OCI-LY1 (cell line): Measurements from ENCODE around the gene LAMB3.

Experiments
- H2AFZ ChIP-seq: fragments of 200-600 bp; sonication (generic), shearing (Covaris generic); 2 replicates; pipeline ENCODE4 v1.6.0; 2014; ENCODE audit warnings: antibody characterized with exemption, mild to moderate bottlenecking, low read length
- H3F3A ChIP-seq: fragments of 200-600 bp; sonication (generic), shearing (Covaris generic); 2 replicates; pipeline ENCODE4 v1.6.0; 2014; ENCODE audit warnings: mild to moderate bottlenecking, antibody characterized with exemption, low read length, moderate library complexity; ENCODE audit not compliant: insufficient read depth
- H3K27ac ChIP-seq: fragments of 200-600 bp; sonication (generic); 2 replicates; pipeline ENCODE4 v1.5.1; 2014; ENCODE audit warnings: low read length, mixed run types, mild to moderate bottlenecking, low read depth; ENCODE audit not compliant: poor library complexity, severe bottlenecking
- H3K27me3 ChIP-seq: fragments of 200-600 bp; sonication (generic); 2 replicates; pipeline ENCODE4 v1.6.0; 2014; ENCODE audit warnings: antibody characterized with exemption, mild to moderate bottlenecking, low read length, moderate library complexity; ENCODE audit not compliant: insufficient read depth
- H3K36me3 ChIP-seq: fragments of 200-600 bp; sonication (generic); 2 replicates; pipeline ENCODE4 v1.6.1; 2014; ENCODE audit warnings: mild to moderate bottlenecking, antibody characterized with exemption, low read length, moderate library complexity, mixed read lengths; ENCODE audit not compliant: insufficient read depth
- H3K4me1 ChIP-seq: fragments of 200-600 bp; sonication (generic); 2 replicates; pipeline ENCODE4 v1.5.1; 2014; ENCODE audit warnings: mild to moderate bottlenecking, low read length, moderate library complexity; ENCODE audit not compliant: insufficient read depth, severe bottlenecking
- H3K4me2 ChIP-seq: fragments of 200-600 bp; sonication (generic), shearing (Covaris generic); 2 replicates; pipeline ENCODE4 v1.6.1; 2014; ENCODE audit warnings: low read length
- H3K4me3 ChIP-seq: fragments of 200-600 bp; sonication (generic); 2 replicates; pipeline ENCODE4 v1.5.1; 2014; ENCODE audit warnings: low read length, low read depth, mild to moderate bottlenecking, mixed read lengths; ENCODE audit not compliant: poor library complexity, severe bottlenecking
- H3K79me2 ChIP-seq: fragments of 200-600 bp; shearing (Covaris generic); 2 replicates; pipeline ENCODE4 v1.6.1; 2016; ENCODE audit warnings: mixed run types, low read length, mixed read lengths; ENCODE audit not compliant: insufficient read depth
- H3K9ac ChIP-seq: fragments of 200-600 bp; sonication (generic), shearing (Covaris generic); 2 replicates; pipeline ENCODE4 v1.6.1; 2014; ENCODE audit warnings: mild to moderate bottlenecking, low read length, mixed read lengths
- H3K9me2 ChIP-seq: fragments of 200-600 bp; sonication (generic), shearing (Covaris generic); 2 replicates; pipeline ENCODE4 v1.6.1; 2014; ENCODE audit warnings: low read depth, mild to moderate bottlenecking, low read length, mixed read lengths
- H3K9me3 ChIP-seq: fragments of 200-600 bp; shearing (Covaris generic); 2 replicates; pipeline ENCODE4 v1.6.1; 2014; ENCODE audit warnings: low read length, mixed read lengths
- H4K20me1 ChIP-seq: fragments of 200-600 bp; sonication (generic), shearing (Covaris generic); 2 replicates; pipeline ENCODE4 v1.6.0; 2016; ENCODE audit warnings: mild to moderate bottlenecking, low read length; ENCODE audit not compliant: insufficient read depth
- EZH2 ChIP-seq: fragments of 200-600 bp; sonication (generic), shearing (Covaris generic); IDR thresholded peaks from 2 replicates; pipeline ENCODE4 v1.8.0; 2017; ENCODE audit warnings: borderline replicate concordance, mixed run types, mild to moderate bottlenecking, antibody characterized with exemption, low read length, moderate library complexity, mixed read lengths
- TF ChIP-seq, protein P1 (sequence below): fragments of 200-600 bp; sonication (generic), shearing (Covaris generic); IDR thresholded peaks from 2 replicates; pipeline ENCODE4 v1.5.1; 2017; ENCODE audit warnings: mild to moderate bottlenecking, antibody characterized with exemption, low read length, moderate library complexity, mixed read lengths

The LAMB3 gene

DNA sequence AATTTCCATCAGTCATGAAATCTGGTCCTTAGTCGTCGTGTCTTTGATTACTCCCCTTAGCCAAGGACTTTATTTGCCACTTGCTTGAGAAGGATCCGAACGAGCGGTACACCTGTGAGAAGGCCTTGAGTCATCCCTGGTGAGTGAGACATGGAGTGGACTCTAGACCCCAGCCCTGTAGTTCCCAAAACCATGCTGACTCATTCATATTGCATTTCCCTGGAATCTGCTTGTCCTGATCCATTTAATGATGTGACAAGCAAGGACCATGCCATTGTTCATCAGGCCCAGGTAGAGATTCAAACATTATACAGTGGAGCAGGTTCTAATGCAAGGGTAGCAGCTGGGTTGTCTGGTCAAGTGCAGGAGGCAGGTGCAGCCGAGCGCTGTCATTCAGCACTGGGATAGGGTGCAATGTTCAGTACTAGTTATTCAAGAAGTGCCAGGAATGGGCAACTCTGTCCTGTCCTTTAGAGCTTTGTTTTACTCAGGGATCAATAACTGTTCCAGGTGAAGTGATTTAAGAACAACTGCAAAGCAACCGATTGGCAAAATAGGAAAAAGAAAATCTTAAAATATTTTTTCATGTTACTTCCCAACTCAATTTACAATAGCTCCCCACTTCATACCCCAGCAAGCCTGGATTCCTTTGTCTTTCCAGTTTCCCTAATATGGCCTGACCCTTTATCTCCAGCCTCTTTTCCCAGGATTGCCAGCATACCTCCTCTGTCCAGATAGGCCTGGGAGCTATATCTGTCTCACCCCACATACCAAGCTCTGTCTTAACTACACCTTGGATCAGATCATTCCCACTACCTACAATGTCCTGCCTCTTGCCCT is 42.2 kb downstream of the LAMB3 start:
- no peak overlapping the region for H3K9ac ChIP-seq
- H3K27me3 ChIP-seq = no peaks in the 10 kb centered on the region
- H3K4me3 ChIP-seq = no peak overlapping the region
- H3K36me3 ChIP-seq = no peaks in the 10 kb centered on the region
- H3K27ac ChIP-seq = no peak overlapping the region
- no peaks in the 10 kb centered on the region for H3K79me2 ChIP-seq
- no peaks in the 10 kb centered on the region for H4K20me1 ChIP-seq
- no peak overlapping the region for H3K4me2 ChIP-seq
- no peak overlapping the region for H2AFZ ChIP-seq
- H3K9me3 ChIP-seq = no peaks in the 10 kb centered on the region
- no peaks in the 10 kb centered on the region for H3F3A ChIP-seq
- TF ChIP-seq, protein P1, sequence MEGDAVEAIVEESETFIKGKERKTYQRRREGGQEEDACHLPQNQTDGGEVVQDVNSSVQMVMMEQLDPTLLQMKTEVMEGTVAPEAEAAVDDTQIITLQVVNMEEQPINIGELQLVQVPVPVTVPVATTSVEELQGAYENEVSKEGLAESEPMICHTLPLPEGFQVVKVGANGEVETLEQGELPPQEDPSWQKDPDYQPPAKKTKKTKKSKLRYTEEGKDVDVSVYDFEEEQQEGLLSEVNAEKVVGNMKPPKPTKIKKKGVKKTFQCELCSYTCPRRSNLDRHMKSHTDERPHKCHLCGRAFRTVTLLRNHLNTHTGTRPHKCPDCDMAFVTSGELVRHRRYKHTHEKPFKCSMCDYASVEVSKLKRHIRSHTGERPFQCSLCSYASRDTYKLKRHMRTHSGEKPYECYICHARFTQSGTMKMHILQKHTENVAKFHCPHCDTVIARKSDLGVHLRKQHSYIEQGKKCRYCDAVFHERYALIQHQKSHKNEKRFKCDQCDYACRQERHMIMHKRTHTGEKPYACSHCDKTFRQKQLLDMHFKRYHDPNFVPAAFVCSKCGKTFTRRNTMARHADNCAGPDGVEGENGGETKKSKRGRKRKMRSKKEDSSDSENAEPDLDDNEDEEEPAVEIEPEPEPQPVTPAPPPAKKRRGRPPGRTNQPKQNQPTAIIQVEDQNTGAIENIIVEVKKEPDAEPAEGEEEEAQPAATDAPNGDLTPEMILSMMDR = no peak
- no peak for TF ChIP-seq EZH2
- H3K9me2 ChIP-seq = no peaks in the 10 kb centered on the region
- H3K4me1 ChIP-seq = no peaks in the 10 kb centered on the region

DNA sequence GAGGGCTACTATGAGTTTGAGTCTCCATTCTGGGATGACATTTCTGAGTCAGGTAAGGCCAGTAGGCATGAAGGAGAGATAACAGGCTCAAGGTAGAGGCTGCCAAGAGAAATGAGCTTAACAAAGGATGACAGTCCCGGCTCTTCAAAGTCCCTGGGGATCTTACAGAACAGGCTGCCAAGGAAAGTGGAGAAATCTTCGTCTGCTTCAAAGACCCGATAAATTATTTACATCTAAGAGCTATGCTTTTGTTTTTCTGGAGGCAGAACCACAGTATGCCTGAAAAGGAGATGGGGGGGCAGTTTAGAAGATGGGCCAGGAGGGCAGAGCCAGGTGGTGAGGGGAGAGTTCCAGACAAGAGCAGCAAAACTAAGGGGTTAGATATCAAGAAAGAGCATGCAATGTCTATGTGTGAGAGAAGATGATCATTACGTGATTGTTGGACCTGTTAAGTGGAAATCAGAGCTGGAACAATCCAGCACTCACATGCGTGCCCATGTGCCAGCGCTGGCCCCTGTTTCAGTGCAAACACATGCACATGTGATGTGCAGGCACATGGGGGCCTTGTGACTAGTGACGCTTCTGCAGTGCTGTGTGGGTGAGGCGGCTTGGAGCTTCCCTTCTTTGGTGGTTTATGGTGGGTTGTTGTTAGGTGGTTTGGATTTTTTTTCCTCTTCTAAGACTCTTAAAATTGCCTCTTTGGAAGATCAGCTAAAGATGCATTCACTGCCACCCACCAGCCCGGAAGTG is 43.0 kb downstream of the LAMB3 start:
- Histone ChIP-seq H3K36me3 (no peaks in the 10 kb centered on the region), H3K27me3 (no peaks in the 10 kb centered on the region), H3K9ac (no peak overlapping the region), H3K27ac (no peak overlapping the region), H4K20me1 (no peaks in the 10 kb centered on the region), H3K9me2 (no peaks in the 10 kb centered on the region), H3K4me3 (no peak overlapping the region), H3K9me3 (no peaks in the 10 kb centered on the region), H3K4me2 (no peak overlapping the region), H3F3A (no peaks in the 10 kb centered on the region), H2AFZ (no peak overlapping the region), H3K4me1 (no peaks in the 10 kb centered on the region), H3K79me2 (no peaks in the 10 kb centered on the region)
- no peak for TF ChIP-seq EZH2
- TF ChIP-seq, protein P1 = no peak

DNA sequence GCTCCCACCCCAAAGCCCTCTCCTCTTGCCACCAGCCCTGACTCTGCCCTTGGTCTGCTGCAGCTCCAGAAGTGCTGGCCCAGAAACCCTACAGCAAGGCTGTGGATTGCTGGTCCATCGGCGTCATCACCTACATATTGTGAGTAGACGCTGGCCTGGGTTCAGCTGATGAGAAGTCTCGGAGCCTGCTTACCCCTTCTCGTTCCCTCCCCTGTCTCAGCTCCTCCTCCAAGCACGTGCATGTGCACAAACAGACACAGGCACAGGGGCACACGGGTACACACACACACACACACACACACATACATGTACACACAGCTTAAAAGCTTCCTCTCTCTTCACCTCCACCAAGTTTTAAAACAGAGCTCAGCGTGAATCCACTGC is 44.4 kb downstream of the LAMB3 start:
- no peak overlapping the region for H3K4me3 ChIP-seq
- H3K4me2 ChIP-seq = no peak overlapping the region
- H3K4me1 ChIP-seq = no peaks in the 10 kb centered on the region

More for the DNA sequence above, 44.4 kb downstream of the LAMB3 start:
- Histone ChIP-seq H3F3A (no peaks in the 10 kb centered on the region), H2AFZ (no peak overlapping the region), H3K9ac (no peak overlapping the region), H3K36me3 (no peaks in the 10 kb centered on the region), H3K27me3 (no peaks in the 10 kb centered on the region), H4K20me1 (no peaks in the 10 kb centered on the region), H3K9me2 (no peaks in the 10 kb centered on the region), H3K9me3 (no peaks in the 10 kb centered on the region), H3K79me2 (no peaks in the 10 kb centered on the region), H3K27ac (no peak overlapping the region)
- TF ChIP-seq, protein P1 = no peak
- no peak for TF ChIP-seq EZH2
